Globus pallidus (tissue), 1 donor: Measurements from ENCODE around the gene SMTNL1.
A peak's percentile ranks its signal among the peaks of the same experiment; 100 is the strongest.

Experiments
- DNase-seq: peaks from one replicate; pipeline ENCODE4 v3.0.0-alpha.2; 2015; ENCODE audit warnings: low spot score

SMTNL1 gene

DNA sequence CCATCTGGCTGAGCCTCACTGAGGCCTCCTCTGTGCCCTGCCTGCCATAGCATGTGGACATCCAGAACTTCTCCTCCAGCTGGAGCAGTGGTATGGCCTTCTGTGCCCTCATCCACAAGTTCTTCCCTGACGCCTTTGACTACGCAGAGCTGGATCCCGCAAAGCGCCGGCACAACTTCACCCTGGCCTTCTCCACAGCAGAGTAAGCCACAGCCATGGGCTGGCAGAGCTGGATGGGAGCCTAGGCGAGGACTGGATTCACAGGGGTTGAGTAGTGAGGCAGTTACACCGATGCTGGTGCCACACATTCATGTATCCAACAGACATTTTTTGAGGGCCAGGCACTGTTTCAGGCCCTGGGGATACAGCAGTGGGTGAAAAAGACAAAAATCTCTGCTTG, 9.1 kb downstream of the SMTNL1 start:
- DNase-seq: no peak

DNA sequence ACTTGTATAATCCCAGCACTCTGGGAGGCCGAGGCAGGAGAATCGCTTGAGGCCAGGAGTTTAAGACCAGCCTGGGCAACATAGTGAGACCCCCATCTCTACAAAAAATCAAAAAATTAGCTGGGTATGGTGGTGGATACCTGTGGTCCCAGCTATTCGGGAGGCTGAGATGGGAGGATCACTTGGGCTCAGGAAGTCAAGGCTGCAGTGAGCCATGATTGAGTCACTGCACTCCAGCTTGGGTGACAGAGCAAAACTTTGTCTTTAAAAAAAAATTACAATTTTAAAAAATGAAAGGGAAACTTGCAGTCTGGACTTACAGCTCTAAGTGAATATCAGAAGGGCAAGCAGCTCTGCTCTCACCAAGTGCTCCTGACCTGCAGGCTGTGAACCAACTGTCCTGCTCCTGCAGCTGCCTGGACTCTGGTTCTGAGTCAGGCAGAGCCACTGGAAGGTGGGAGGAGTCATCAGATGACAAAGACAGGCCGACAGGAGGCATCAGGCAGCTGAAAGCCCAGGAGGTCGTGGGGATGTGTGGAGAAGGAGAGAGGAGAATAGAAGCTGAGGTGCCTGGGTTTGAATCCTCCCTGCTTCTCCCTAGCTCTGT, 9.6 kb downstream of the SMTNL1 start:
- DNase-seq: no peak

DNA sequence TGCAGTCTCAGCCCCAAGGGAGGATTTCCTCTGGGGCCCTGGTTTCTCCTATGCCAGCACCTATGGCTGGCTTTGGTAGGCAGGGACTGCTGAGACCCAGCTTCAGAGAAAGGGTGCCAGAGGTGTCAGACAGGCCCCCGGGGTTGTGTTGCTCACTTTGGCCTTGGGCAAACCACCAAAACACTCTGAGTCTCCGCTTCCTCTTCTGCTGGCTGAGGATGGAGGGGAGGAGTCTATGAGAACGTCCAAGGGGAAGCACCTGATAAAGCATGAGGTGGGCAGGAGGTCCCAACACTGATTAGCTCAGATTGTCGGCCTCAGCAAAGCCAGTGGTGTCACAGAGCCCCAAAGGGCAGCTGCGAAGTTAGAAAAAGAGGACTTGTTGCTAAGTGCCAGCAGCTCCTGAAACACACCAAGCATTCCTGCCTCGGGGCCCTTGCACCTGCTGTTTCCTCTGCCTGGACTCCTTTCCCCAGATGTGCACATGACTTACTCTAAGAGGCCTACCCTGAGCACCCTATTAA, 10.5 kb downstream of the SMTNL1 start:
- no peak for DNase-seq

DNA sequence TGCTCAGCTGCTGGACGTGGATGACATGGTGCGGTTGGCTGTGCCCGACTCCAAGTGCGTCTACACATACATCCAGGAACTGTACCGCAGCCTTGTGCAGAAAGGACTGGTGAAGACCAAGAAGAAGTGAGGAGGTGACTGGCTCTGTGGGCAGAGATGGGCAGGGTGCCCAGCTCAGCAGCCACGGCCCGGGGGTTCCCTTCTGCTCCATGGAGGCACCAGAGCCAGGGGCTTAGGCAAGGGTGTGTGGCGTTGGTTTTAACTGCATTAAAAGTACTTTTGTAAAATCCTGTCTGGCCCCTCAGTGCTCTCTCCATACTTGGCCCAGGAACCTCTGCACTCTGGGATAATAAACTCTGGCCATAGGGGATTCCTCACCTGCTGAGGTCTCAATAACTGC, 12.6 kb downstream of the SMTNL1 start:
- no peak for DNase-seq

DNA sequence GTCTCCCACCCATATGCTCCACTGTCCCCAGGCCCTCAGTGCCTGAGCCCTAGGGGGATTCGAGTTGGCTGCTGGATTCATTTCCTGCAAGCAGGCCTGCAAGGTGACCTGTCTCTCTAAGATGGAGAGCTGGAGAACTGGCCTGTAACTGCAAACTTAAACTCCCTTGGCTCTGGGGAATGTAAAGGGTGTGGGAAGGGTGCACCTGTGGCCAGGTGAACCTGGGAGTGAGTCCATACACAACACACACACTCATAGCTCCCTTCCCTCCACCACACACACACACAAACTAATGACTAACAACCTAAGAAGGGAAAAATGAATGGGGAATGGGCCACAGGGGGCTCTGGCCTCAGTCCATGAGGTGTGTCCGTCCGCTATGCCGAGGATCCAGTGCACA, 14.5 kb downstream of the SMTNL1 start:
- DNase-seq: no peak

DNA sequence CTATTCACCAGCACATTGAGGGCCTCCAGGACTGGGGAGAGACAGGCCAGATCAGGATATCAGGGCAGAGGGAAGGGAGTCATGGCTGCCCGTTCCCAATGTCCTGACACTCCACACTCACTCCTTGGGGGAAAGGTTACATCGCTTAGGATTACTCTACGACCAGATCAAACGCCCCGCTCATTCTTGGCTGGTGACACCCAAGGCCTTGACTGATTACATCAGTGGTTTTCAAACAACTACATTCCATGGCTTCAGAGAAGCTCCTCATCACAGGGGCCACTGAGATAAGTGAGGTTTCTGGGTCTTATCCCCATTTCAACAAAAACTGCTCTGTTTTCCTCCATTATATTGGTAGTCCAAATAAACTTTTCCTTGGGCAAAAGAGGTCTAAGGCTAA, 15.1 kb downstream of the SMTNL1 start:
- DNase-seq: no peak

DNA sequence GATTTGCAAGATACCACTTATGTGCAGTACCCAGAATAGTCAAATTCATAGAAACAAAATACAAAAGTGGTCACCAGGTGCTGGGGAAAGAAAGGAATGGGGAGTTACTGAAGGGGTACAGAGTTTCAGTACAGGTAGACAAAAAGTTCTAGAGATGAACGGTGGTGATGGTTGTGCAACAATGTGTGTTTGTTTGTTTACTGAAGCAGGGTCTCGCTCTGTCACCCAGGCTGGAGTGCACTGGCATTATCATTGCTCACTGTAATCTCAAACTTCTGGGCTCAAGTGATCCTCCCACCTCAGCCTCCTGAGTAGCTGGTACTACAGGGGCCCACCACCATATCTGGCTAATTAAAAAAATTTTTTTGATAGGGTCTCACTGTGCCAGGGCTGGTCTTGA, 18.0 kb downstream of the SMTNL1 start:
- no peak for DNase-seq

DNA sequence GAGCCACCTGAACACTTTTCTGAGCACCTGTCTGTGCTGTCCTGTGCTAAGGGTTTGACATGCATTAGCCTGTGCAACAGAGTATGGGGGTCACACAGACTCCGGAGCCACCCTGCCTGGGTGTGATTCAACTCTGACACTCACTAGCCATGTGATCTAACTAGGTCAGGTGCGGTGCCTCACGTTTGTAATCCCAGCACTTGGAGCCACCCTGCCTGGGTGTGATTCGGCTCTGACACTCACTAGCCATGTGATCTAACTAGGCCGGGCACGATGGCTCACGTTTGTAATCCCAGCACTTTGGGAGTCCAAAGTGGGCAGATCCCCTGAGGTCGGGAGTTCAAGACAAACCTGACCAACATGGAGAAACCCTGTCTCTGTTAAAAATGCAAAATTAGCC, 18.6 kb downstream of the SMTNL1 start:
- no peak for DNase-seq

DNA sequence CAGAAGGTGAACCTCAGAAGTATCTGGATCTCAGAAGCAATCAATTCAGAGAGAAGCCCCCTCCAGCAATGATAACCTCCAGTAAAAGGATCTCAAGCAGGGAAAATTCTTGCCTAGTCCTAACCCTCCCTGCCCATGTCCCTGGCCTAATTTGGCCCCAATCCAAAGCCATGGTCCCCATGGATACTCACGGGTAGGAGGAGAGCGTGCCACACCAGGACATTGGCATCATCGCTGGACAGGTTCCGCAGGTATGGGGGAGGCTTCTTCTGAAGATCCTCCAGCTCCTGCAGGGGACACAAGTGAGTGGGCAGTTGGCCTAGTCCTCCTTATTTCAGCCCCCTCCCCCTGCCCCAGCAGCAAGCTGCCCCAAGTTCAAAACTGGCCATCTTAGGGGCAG, 22.8 kb downstream of the SMTNL1 start:
- no peak for DNase-seq

DNA sequence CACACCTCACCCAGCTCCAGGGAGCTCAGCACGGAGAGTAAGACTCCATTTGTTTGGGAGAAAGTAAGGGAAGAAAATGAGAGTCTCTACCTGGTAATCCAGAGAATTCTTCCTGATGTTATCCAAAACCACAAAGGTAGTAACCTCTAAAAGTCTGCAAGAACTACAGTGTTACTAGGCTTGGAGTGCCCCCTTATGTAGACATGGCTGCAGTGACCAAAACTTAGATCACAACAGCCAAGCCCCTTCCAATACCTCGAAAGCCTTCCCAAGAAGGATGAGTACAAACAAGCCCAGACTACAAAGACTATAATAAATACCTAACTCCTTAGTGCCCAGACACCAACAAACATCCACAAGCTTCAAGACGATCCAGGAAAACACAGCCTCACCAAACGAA, 25.2 kb downstream of the SMTNL1 start:
- DNase-seq: no peak

DNA sequence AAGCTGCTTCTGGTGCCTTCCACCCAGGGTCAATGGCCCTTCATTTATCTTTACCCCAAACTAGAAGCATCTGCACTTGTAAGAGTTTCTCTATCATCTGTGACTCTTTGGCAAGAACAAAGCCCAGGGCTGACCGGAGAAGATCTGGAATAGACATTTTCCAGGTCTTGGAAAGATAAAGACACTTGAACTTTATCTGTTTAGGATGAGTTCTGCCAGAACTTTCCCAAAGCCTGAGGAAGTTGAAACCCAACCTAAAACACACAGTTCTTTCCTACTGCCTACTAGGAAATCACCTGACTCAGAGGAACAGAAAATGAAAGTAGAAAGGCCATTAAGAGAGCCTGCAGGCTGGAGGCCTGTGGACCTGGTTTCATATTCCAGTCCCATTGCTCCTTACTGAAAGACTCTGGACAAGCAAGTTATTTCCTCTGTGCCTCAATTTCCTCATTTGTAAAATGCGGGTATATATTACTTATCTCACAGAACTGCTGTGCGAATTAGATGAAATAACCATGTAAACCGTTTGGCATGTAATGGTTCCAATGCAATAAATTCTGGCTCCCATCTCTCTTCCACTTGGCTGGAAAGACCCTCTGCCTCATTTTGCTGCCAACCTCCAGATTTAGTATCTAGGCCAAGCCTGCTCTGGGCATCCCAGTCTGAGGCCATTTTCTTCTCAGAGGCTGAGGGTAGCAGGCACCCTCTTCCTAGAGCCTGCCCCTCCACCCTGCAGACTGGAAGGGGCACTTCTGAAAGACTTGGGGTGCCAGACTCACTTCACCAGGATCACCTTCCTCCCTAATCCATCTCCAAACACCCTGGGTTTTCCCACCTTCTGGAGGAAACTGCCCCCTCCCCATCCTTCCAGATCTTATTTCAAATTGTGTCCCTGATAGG, 28.9 kb downstream of the SMTNL1 start:
- peak; percentile 66 for DNase-seq

DNA sequence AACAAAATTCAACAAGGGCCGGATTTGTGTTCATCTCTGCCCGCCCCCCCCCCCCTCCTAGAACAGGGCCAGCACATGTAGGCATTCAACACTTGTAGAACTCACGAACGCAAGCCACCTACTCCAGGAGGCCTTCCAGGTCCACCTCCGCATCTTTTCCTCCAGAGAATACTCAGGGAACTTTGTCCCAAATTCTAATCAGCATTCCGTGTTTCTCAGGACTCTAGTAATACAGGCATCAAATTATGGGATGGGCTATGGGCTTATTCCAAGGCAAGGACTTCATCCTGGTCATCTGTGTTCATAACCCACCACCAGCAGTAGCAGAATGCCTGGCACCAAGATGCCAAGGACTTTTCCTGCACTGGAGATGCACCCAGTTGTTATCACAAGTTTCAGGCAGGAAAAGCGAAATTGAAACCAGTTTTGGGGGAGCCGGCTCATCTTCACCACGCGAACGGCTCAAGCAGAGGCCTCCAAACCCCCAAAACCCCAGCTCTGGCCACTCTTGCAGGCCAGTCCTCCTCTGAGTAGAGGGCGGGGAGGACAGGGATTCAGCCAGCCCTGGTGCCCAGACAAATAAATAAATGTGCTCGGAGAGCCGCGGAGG, 29.6 kb downstream of the SMTNL1 start:
- peak; percentile 40 for DNase-seq

DNA sequence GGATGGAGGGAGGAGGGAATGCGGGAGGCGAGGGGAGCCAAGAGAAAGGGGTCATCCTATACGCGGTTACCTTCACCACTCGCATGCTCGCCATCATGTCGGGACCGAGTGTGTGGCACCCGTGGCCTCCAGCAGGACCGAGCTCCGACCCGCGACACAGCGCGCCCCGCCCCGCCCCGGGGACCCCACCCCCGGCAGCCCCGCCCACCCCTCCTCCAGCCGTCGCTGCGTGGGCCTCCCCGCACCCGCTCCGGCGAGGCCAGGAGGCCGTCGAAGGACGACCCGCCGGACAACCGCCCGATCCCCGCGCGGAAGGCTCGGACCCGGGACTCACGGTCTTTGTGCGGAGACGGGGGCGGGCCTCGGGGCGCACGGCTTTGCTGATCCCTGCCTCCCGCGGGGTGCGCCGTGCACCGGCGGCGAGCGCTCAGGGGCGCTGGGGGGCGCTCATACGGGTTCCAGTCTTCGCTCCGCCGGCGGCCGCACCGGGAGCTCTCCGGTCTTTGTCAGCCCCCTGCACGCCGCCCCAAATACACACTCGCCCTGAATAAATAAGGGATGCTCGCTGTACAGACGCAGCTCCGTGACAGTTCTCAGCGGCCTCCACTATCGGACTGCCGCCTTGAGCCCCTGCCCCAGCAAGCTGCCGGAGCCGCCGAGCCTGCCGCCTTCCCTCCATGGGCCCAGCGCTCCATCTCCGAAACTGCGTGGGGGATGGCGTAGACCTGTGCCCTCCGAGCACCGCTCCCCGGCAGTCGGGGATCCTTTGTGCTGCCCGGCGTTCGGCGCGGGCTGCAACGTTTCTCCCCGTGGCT, 30.3 kb downstream of the SMTNL1 start, which contains the start of gene UBE2L6:
Gene UBE2L6, minus strand, starts transcription at position 158 of the 815 bp plus-strand sequence. Its CDS starts 61 bp downstream, at position 97.
- DNase-seq: peak; percentile 60

DNA sequence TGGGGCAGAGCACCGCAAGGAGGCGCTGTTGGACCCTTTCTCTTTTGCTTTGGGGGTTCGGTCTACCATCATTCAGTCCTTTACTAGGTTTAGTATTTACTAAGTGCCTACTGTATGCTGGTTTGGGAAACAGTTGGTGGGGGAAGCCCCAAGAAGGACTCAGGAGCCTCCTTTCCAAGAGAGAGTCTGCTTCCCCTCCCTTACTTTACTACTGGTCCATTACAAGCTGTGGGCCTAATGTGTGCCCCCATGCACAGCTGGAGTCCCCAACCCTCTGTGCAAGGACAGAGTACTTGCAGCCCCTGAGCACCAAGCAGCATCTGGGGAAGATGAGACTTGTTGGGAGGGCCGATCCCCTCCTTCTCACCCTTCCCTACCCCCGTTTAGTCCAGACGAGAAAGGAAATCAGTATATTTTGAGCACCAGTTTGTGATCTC, 31.0 kb downstream of the SMTNL1 start:
- DNase-seq: peak; percentile 73

DNA sequence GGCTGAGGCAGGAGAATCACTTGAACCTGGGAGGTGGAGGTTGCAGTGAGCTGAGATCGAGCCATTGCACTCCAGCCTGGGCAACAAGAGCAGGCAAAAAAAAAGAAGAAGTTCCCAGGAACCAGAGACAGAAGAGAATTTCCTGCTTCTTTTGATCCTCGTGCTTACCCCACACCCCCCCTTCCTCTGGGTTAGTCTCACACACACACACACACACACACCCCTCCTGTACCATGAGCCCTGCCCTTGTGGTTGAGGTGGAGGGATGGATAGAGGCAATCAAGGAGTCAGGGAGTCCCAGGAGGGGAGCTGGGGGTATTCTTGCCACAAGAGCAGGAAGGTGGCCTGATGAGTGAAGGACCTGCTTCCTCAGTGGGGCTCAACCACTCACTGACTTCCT, 34.2 kb downstream of the SMTNL1 start:
- DNase-seq: no peak

DNA sequence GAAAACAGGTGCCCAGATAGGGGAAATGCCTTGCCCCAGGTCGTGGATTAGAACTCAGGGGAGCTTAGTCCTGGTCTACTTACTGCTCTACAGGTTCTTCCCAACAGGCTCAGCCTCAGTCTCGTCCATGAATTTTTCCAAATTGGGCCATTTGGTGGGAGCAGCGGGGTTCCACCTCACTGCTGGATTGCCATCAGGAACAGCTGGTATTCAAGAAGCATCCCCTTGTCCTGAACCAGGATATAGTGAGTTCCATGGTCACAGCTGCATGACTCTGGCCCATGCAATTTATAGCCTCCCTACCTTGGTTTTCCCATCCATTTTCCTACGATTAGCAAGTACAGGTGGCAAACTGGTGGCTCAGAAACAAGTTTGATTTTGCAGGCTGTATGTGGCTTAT, 36.7 kb downstream of the SMTNL1 start:
- no peak for DNase-seq

DNA sequence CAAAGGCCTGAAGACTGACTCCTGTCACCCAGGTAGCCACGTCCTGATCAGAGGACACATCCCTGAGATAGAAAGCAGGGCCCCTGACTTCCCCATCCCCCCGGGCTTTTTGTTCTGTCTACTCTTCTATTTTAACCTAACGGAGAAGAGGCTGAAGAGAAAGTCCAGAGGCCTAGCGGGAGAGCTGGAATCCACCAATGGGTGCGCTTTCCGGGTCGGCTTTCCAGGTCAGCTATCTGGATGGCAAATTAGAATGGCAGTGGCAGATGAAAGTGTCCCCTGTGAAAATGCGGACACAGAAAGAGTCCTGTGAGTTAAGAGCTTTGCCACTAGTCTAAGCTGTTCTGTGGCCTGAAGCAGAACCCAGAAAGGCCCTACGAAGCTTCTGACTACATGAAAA, 46.9 kb downstream of the SMTNL1 start:
- no peak for DNase-seq

DNA sequence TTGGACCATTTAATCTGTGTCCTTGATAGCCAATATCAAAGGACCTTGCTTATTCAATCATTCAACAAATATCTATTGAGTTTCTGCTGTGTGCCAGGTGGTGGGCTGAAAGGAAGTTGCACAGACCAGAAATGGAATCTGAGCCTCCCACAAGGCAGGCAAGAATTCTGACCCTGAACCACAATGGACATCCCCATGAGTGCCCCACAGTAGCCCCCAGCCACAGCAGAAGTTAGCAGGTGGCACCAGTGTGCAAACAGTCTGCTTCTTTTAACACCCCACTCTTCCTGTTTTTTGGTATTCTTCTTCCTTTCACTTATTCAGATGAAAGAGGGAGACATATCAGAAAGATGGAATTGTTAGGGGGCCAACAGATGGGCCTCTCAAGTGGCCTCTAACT, 47.9 kb downstream of the SMTNL1 start:
- DNase-seq: no peak

DNA sequence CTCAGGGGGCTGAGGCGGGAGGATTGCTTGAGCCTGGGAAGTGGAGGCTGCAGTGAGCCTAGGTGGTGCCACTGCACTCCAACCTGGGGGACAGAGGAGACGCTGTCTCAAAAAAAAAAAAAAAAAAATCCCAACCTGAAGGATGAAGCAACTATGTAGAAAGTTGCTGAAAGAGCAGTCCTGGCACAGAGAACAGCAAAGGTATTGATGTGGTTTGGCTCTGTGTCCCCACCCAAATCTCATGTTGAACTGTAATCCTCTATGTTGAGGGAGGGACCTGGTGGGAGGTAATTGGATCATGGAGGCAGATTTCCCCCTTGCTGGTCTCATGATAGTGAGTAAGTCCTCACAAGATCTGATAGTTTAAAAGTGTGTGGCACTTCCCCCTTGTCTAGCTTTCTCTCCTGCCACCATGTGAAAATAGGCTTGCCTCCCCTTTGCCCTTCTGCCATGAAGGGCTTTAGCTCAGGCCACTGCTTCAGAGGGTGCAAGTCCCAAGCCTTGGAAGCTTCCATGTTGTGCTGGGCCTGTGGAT, 49.4 kb downstream of the SMTNL1 start:
- no peak for DNase-seq

DNA sequence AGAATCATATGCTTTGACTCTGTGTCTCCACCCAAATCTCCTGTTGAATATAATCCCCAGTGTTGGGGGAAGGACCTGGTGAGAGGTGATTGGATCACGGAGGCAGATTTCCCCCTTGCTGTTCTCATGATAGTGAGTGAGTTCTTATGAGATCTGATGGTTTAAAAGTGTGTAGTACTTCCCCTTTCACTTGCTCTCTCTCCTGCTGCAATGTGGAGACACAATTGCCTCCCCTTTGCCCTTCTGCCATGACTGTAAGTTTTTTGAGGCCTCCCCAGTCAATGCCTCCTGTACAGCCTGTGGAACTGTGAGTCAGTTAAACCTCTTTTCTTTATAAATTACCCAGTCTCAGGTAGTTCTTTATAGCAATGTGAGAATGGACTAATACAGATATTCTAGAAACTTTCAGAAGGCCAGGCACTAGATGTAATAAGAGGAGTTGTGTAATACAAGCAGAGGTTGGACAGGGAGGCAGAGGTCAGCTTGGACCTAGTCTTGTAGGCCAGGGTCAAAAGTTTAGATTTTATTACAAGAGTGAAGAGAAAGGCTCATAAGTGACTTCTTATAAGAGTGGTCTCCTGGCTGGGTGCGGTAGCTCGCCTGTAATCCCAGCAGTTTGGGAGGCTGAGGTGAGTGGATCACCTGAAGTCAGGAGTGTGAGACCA, 50.8 kb downstream of the SMTNL1 start:
- no peak for DNase-seq

DNA sequence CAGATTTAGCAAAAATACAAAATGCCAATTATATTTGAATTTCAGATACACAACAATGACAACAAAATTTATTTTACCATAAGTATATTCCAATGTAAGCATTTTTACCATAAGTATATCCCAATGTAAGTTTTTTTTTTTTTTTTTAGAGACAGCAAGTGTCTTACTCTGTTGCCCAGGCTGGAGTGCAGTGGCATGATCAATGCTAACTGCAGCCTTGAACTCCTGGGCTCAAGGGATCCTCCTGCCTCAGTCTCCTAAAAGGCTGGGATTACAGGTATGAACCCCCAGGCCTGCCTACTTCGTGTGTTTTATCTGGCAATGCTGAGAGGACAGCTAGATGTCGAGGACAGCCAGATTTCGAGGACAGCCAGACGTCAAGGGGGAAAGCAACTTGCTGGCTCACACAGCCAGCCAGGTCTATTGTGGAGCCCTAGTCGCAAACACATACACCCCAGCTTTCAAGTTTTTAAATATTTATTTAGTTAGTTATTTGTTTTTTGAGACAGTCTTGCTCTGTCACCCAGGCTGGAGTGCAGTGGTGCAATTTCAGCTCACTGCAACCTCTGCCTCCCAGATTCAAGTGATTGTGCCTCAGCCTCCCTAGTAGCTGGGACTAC, 59.0 kb downstream of the SMTNL1 start:
- no peak for DNase-seq
